ENCODE measurements around the gene FOXA1. TPM values are rescaled to one million over a fixed set of nuclear protein-coding genes. Genes with fewer than 3 reads are reported as not detected.
A peak's percentile ranks its signal among the peaks of the same experiment; 100 is the strongest.

FOXA1 gene
- total and polyA plus RNA-seq, 4 donors, result 14.3 to 67.2 (median 23.6) TPM

DNA sequence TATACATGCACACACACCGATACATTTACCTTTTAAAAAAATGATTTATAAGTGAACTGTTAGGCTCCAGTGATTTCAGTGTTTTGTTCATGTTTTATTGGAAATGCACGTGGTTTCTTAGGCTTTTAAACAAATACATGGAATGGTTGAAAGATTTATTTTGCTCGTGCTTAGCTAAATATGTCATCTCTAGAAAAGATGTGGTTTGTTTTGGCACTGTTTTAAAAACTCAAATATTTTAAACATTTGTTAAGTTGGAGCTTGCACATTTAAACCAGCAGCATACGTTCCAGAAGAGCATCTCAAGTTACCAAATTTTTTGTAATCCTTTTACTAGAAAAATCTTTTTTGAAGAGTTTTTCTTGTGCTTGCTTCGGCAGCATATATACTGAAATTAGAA is 44.5 kb downstream of the FOXA1 start:
- DNase-seq, result peak in 2 of 3 donors; percentile 18 to 27
- H3K9ac ChIP-seq (ENCODE audit: insufficient read depth in 1 of 2, low read length in 2 of 2), result no peak overlapping the region
- no peaks in the 10 kb centered on the region for H3K36me3 ChIP-seq (ENCODE audit: control insufficient read depth in 4 of 4, insufficient read depth in 4 of 4, low read length in 4 of 4)
- H3K4me3 ChIP-seq, result no peak overlapping the region
- no peaks in the 10 kb centered on the region for H3K9me3 ChIP-seq (ENCODE audit: control insufficient read depth in 4 of 4, insufficient read depth in 3 of 4, low read length in 3 of 4)
- H3K27ac ChIP-seq (ENCODE audit: low read depth in 1 of 2, low read length in 1 of 2), result no peak overlapping the region
- no peaks in the 10 kb centered on the region for H3K27me3 ChIP-seq (ENCODE audit: control insufficient read depth in 3 of 3, insufficient read depth in 3 of 3, low read length in 2 of 3)
- WGBS, 2 donors, result 55 to 65% methylated on average over 5 of the region's 5 CpGs
- TF ChIP-seq, protein P1, sequence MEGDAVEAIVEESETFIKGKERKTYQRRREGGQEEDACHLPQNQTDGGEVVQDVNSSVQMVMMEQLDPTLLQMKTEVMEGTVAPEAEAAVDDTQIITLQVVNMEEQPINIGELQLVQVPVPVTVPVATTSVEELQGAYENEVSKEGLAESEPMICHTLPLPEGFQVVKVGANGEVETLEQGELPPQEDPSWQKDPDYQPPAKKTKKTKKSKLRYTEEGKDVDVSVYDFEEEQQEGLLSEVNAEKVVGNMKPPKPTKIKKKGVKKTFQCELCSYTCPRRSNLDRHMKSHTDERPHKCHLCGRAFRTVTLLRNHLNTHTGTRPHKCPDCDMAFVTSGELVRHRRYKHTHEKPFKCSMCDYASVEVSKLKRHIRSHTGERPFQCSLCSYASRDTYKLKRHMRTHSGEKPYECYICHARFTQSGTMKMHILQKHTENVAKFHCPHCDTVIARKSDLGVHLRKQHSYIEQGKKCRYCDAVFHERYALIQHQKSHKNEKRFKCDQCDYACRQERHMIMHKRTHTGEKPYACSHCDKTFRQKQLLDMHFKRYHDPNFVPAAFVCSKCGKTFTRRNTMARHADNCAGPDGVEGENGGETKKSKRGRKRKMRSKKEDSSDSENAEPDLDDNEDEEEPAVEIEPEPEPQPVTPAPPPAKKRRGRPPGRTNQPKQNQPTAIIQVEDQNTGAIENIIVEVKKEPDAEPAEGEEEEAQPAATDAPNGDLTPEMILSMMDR (IDR thresholded peaks at IDR 0.05; ENCODE audit: control extremely low read depth, extremely low read depth), result no peak
- ATAC-seq (ENCODE audit: insufficient read depth, low FRiP score), result no peak
- H3K4me1 ChIP-seq (ENCODE audit: control insufficient read depth in 5 of 5, insufficient read depth in 5 of 5, low read length in 5 of 5), result no peaks in the 10 kb centered on the region

DNA sequence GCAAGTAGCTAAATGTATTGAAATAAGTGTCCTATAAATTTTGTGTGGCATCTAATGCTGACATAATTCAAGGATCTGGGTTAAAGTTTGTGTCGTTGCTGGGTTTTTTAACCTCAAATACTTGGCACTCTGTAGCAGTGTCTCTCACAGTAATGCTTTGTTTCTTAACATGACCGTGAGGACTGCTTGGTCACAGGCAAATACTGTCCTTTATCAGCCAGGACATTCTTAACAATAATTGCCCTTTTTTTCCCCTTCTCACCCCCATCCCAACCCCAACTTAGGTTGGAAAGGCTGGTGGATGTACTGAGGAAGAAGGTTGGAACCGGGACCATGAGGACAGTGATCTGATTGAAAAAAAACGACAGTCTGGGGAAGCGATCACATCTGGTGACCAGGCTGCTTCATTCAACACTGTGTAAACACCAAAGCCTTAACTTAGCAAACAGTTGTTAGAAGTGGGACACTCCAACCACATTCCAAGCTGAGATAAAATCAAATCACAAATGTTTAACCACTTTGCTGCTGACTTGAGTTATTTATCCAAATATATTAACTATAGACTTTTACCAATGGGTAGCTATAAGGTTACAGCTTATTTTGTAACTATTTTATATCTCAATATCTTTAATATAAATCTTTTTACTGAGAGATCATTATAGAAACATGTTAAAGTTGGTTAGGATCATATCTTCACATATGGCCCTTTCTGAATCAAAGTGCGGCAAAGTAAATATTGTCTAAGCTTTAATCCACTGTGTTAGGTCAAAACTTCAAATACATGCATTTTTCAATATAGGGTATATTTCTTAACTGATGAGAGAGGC is 48.2 kb downstream of the FOXA1 start:
- Histone ChIP-seq H3K9ac (ENCODE audit: insufficient read depth in 1 of 2, low read length in 2 of 2) (no peak overlapping the region), H3K9me3 (ENCODE audit: control insufficient read depth in 4 of 4, insufficient read depth in 3 of 4, low read length in 3 of 4) (no peaks in the 10 kb centered on the region), H3K4me3 (no peak overlapping the region), H3K27ac (ENCODE audit: low read depth in 1 of 2, low read length in 1 of 2) (peak overlapping the region in 1 of 2 donors; percentile 30), H3K4me1 (ENCODE audit: control insufficient read depth in 5 of 5, insufficient read depth in 5 of 5, low read length in 5 of 5) (no peaks in the 10 kb centered on the region), H3K27me3 (ENCODE audit: control insufficient read depth in 3 of 3, insufficient read depth in 3 of 3, low read length in 2 of 3) (no peaks in the 10 kb centered on the region), H3K36me3 (ENCODE audit: control insufficient read depth in 4 of 4, insufficient read depth in 4 of 4, low read length in 4 of 4) (no peaks in the 10 kb centered on the region)
- DNase-seq (peak; percentile 10 to 31 (median 18)), ATAC-seq (ENCODE audit: insufficient read depth, low FRiP score) (peak; percentile 65)
- TF ChIP-seq, protein P1 (IDR thresholded peaks at IDR 0.05; ENCODE audit: control extremely low read depth, extremely low read depth), result no peak
- 52 to 67% methylated on average over 6 of the region's 6 CpGs for WGBS, 2 donors

DNA sequence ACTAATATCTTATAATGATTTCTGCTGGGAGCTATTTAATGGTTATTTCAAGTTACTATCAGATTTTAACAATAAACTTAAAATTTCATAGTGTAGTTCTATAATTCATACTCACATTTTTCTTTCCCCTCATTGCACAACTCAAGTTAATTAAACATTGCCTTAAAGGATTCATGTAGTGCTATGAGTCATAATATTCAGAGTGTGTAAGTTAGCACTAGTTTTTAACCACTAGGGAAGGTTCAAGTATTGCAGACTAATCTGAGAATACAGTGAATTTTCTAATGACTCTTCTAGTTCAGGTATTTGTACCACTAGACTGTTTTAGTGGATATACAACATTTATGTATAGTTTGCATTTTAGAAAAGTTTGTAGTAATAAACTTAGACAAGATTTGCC is 49.9 kb downstream of the FOXA1 start:
- DNase-seq, result no peak
- no peaks in the 10 kb centered on the region for H3K4me1 ChIP-seq (ENCODE audit: control insufficient read depth in 5 of 5, insufficient read depth in 5 of 5, low read length in 5 of 5)
- no peaks in the 10 kb centered on the region for H3K27me3 ChIP-seq (ENCODE audit: control insufficient read depth in 3 of 3, insufficient read depth in 3 of 3, low read length in 2 of 3)
- ATAC-seq (ENCODE audit: insufficient read depth, low FRiP score), result no peak
- no peak overlapping the region for H3K9ac ChIP-seq (ENCODE audit: insufficient read depth in 1 of 2, low read length in 2 of 2)
- TF ChIP-seq, protein P1 (IDR thresholded peaks at IDR 0.05; ENCODE audit: control extremely low read depth, extremely low read depth), result no peak
- H3K4me3 ChIP-seq, result no peak overlapping the region
- no peak overlapping the region for H3K27ac ChIP-seq (ENCODE audit: low read depth in 1 of 2, low read length in 1 of 2)
- no peaks in the 10 kb centered on the region for H3K36me3 ChIP-seq (ENCODE audit: control insufficient read depth in 4 of 4, insufficient read depth in 4 of 4, low read length in 4 of 4)
- no peaks in the 10 kb centered on the region for H3K9me3 ChIP-seq (ENCODE audit: control insufficient read depth in 4 of 4, insufficient read depth in 3 of 4, low read length in 3 of 4)

Measured in lung (tissue), 12 donors.